ENCODE results near the gene SMG6. TPM values are rescaled to one million over a fixed set of nuclear protein-coding genes. Genes with fewer than 3 reads are reported as not detected.

SMG6 gene
- 10 to 100 TPM; 27.1 to 32.1 (median 28.0) TPM for polyA plus RNA-seq (ENCODE audit: insufficient read length in 3 of 3)
- long read RNA-seq, donor 1, transcript SMG6-215 (1 exons, 2,419 nt): major isoform, 9 of 9 reads
- long read RNA-seq, donor 1, partial matches to known transcripts: 0 of 9 reads
- long read RNA-seq, donor 1, other reads (novel, unspliced or antisense): 0 of 9 reads
- long read RNA-seq, donor 2, transcript SMG6-215 (1 exons, 2,419 nt): major isoform, 19 of 19 reads
- long read RNA-seq, donor 2, partial matches to known transcripts: 0 of 19 reads
- long read RNA-seq, donor 2, other reads (novel, unspliced or antisense): 0 of 19 reads
- long read RNA-seq, donor 3, transcript SMG6-215 (1 exons, 2,419 nt): major isoform, 12 of 35 reads
- long read RNA-seq, donor 3, partial matches to known transcripts: 8 of 35 reads
- long read RNA-seq, donor 3, other reads (novel, unspliced or antisense): 15 of 35 reads
- long read RNA-seq, donor 4, full-length matches to known transcripts: 12 of 12 reads
- long read RNA-seq, donor 4, partial matches to known transcripts: 0 of 12 reads
- long read RNA-seq, donor 4, other reads (novel, unspliced or antisense): 0 of 12 reads
- long read RNA-seq, donor 5: 0 reads
- long read RNA-seq, donor 6, transcript SMG6-215 (1 exons, 2,419 nt): major isoform, 24 of 63 reads
- long read RNA-seq, donor 6, partial matches to known transcripts: 39 of 63 reads
- long read RNA-seq, donor 6, other reads (novel, unspliced or antisense): 0 of 63 reads
- long read RNA-seq, donor 7, transcript SMG6-215 (1 exons, 2,419 nt): major isoform, 10 of 25 reads
- long read RNA-seq, donor 7, partial matches to known transcripts: 14 of 25 reads
- long read RNA-seq, donor 7, other reads (novel, unspliced or antisense): 0 of 25 reads
- long read RNA-seq, donor 8: 0 reads
- long read RNA-seq, donor 9, transcript SMG6-215 (1 exons, 2,419 nt): major isoform, 15 of 20 reads
- long read RNA-seq, donor 9, partial matches to known transcripts: 5 of 20 reads
- long read RNA-seq, donor 9, other reads (novel, unspliced or antisense): 0 of 20 reads
- long read RNA-seq, donor 10, transcript SMG6-215 (1 exons, 2,419 nt): major isoform, 10 of 10 reads
- long read RNA-seq, donor 10, partial matches to known transcripts: 0 of 10 reads
- long read RNA-seq, donor 10, other reads (novel, unspliced or antisense): 0 of 10 reads
- long read RNA-seq, donor 11, transcript SMG6-215 (1 exons, 2,419 nt): major isoform, 11 of 24 reads
- long read RNA-seq, donor 11, partial matches to known transcripts: 13 of 24 reads
- long read RNA-seq, donor 11, other reads (novel, unspliced or antisense): 0 of 24 reads
- long read RNA-seq, donor 12, transcript SMG6-215 (1 exons, 2,419 nt): major isoform, 11 of 11 reads
- long read RNA-seq, donor 12, partial matches to known transcripts: 0 of 11 reads
- long read RNA-seq, donor 12, other reads (novel, unspliced or antisense): 0 of 11 reads
- long read RNA-seq, donor 13: 0 reads
- long read RNA-seq, donor 14, transcript SMG6-215 (1 exons, 2,419 nt): major isoform, 7 of 7 reads
- long read RNA-seq, donor 14, partial matches to known transcripts: 0 of 7 reads
- long read RNA-seq, donor 14, other reads (novel, unspliced or antisense): 0 of 7 reads
- long read RNA-seq, donor 15, transcript SMG6-215 (1 exons, 2,419 nt): major isoform, 10 of 23 reads
- long read RNA-seq, donor 15, partial matches to known transcripts: 13 of 23 reads
- long read RNA-seq, donor 15, other reads (novel, unspliced or antisense): 0 of 23 reads
- long read RNA-seq, donor 16, full-length matches to known transcripts: 34 of 95 reads
- long read RNA-seq, donor 16, partial matches to known transcripts: 35 of 95 reads
- long read RNA-seq, donor 16, other reads (novel, unspliced or antisense): 26 of 95 reads

DNA sequence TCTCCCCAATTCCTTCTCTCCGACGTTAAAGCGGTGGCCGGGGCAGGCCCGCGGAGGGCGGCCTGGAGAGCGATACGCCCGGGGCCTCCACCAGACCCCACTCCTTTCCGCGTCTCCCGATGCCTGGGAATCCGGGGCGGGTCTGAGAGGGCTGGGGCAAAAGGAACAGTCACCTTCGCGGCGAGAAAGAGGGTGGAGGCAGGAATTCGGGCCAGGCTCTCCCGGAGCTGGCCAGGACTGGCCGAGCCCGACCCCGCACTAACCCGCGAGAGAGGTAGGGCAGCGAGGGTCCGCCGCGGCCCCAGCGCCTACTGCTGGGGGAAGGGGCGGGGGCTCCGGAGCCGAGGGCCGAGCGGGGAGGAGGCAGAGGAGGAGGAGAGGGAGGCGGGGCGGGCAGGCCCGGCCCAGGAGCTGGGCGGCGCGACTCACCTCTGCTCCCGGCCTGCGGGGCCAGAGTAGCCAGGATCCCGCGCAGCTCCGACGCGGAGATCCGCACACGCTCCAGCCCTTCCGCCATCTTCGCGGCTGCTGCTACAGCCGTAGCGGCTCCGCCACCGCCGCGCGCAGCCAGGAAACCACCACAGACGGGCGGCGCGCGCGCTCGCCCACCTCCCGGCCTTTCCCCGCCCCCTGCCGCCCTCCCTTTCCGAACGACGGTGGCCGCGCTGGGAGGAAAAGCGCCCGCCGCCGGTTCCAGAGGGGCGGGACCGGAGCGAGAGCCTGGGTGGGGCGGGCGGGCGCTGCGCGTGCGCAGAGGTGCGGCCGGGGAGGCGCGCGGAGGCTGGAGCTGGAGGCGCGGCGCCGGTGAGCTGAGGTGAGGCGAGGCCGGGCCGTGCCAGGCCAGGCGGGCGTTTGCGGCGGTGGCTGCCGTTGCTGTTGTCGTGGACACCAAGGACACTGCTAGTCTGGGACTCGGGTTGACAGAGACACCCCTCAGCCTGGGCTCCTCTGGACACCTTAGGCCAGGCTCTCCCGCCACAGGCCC, at the start of gene SMG6, which contains the start of gene SRR:
TSS of gene SMG6 (minus strand) at position 582 of the 985 bp plus-strand sequence. CDS start at position 517, 65 bp downstream.
TSS of gene SRR (plus strand) at position 747 of the 985 bp plus-strand sequence. CDS start 11,611 bp downstream, outside the sequence.
- peak; percentile 71 to 93 (median 87) for DNase-seq (ENCODE audit: extremely low read depth in 1 of 11, low read depth in 9 of 11, low spot score in 4 of 11)

DNA sequence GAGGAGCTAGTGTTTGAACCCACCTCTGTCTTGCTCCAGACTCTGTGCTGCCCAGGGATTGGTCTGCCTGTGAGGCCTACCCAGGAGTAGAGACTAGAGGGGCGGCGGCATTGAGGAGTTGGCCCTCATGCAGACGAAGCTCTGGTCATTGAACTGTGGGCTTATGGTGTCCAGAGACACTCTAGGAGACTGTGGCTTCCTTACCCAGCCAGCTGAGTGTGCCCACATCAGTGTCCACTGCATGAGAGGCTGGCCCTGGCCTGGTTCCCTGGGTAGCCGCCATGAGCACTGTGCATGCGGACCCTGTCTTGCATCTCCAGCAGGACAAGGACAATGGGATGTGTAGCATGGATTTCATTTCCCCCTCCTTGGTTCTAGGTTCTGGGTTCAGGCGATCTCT, 47.7 kb upstream of the SMG6 start:
- no peak for DNase-seq (ENCODE audit: extremely low read depth in 1 of 11, low read depth in 9 of 11, low spot score in 4 of 11)

DNA sequence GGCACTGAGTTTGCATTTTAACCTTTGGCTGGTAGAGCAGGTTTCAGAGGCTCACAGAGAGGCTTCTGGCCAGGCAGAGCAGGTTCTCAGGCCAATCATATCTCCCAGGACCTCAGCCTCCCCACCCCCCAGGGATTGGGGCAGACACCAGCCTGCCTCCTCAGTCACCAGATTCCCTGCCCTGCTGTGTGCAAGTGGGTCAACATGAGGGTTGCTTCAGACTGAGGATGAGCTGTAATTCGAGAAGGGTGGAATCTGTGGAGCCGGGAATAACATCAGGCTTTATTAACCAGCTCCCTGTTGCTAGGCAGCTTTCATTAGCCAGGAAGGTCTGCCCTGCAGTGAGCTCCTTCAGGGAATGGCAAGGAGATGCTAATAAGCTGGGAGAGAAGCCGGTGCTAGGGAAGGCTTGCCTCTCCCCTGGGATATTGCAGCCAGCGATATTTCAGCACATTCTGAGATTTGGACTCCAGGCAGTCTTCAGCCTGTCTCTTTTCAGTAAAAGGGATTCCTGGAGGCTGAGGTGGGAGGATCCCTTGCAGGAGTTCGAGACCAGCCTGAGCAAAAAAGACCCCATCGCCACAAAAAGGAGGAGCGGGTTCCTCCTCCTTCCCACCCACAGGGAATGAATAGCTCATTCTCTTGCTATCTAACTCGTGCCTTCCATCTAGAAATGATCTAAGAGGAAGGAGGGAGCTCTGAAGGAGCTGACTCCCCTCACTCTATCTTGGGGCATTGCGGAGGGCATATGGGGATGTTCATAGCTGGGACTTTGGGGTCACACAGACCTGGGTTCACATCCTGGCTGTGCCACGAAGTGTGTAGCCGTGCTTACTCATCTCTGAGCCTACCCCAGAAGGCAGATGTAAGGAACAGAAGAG, 44.5 kb upstream of the SMG6 start:
- DNase-seq (ENCODE audit: extremely low read depth in 1 of 11, low read depth in 9 of 11, low spot score in 4 of 11): peak in 5 of 11 donors; percentile 40 to 75 (median 68)

DNA sequence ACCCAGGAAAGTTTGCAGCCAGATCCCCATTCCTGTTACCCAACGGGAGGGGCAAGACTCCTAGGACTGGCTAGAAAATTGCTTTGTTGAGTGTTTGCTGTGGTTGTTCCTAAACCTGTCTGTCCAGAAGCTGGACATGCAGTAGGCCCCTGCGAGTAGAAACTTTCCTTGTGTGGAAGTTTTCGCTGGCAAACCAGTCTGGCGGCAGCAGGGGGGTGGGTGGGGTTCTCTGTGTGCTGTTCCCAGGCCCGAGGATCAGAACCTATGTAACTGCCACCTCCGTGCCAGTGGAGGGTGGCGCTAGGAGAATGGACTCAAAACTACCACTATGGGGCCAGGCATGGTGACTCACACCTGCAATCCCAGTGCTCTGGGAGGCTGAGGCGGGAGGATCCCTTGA, 42.9 kb upstream of the SMG6 start:
- no peak for DNase-seq (ENCODE audit: extremely low read depth in 1 of 11, low read depth in 9 of 11, low spot score in 4 of 11)

DNA sequence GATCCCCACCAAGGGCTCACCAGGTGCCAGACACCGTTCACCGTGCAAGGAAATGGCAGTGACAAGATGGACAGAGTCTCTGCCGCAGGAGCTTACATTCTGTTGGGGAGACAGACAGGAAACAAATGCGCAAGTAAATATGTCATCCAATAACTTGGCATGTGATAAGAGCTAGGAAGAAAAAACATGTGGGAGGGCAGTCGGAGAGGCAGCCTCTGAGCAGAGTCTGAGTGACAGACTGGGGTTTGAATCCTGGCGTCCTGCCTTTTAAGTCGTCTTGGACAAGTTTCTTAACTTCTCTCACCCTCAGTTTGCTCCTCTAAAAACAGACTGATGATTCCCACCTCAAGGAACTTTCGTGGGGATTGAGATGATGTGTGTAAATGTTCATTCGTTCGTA, 40.9 kb upstream of the SMG6 start:
- no peak for DNase-seq (ENCODE audit: extremely low read depth in 1 of 11, low read depth in 9 of 11, low spot score in 4 of 11)

DNA sequence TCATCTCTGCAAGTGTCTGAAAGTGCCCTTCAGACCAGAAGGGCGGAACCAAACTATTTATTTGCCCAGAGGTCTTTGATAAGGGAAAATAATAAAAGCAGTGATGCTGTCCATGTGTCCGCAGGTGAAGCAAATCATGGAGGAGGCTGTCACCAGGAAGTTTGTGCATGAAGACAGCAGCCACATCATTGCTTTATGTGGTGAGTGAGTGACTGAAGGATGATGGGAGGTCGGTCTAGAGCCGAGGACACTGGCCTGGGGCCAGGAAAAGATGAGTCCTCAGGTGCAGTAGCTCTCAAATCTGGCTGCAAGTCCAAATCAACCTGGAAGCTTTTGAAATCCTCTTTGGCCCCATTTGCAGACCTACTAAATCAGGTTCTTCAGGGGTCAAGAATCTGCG, 39.8 kb upstream of the SMG6 start:
- no peak for DNase-seq (ENCODE audit: extremely low read depth in 1 of 11, low read depth in 9 of 11, low spot score in 4 of 11)

DNA sequence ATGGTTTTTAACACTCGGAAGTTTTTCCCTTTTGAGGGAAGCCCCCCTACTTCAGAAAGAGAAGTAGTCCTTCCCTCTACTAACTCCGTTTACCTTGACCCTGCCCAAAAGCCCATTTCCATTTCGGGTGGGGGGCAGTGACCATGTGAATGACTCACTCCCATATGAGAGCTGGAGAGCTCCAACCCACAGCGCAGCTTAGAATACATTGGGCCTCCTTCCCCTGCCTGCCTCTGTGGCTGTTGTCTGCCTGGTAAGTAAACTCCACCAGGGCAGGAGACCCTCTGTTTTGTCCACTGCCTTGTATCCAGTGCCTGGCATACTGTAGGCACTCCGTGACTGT, 34.7 kb upstream of the SMG6 start:
- no peak for DNase-seq (ENCODE audit: extremely low read depth in 1 of 11, low read depth in 9 of 11, low spot score in 4 of 11)

DNA sequence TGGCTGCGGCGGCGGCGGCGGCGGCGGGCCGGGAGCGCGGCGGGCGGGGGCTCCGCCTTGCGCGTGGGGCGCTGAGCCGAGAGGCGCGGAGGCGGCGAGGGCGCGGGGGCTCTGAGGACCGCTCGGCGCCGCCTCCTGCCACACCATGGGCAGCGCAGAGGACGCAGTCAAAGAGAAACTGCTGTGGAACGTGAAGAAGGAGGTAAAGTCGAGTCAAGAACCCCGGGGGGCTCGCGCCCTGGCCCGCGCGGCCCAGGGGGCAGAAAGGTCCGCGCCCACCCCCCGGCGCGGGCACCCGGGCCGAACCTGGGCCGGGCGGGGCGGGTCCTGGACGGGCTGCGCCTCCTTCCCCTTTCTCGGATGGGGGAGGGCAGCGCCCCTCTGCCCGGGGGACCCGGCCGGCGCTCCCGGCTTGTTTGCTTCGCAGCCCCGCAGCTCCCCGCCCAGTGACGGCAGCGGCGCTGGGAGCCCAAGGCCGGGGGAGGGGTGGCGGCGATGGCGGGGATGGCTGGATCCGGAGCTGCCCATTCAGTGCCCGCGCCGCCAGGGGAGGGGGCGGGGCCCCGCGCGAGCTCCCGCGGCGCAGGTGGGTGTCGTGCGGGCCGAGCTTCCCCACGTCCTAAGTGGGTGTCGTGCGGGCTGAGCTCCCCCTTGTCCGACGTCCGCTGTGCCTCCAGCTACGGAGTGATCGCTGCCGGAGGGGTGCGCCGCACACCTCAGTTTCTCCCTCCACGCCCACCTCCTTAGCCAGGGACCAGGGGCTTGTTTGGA, 34.1 kb upstream of the SMG6 start:
- peak in 2 of 11 donors; percentile 29 to 56 for DNase-seq (ENCODE audit: extremely low read depth in 1 of 11, low read depth in 9 of 11, low spot score in 4 of 11)

DNA sequence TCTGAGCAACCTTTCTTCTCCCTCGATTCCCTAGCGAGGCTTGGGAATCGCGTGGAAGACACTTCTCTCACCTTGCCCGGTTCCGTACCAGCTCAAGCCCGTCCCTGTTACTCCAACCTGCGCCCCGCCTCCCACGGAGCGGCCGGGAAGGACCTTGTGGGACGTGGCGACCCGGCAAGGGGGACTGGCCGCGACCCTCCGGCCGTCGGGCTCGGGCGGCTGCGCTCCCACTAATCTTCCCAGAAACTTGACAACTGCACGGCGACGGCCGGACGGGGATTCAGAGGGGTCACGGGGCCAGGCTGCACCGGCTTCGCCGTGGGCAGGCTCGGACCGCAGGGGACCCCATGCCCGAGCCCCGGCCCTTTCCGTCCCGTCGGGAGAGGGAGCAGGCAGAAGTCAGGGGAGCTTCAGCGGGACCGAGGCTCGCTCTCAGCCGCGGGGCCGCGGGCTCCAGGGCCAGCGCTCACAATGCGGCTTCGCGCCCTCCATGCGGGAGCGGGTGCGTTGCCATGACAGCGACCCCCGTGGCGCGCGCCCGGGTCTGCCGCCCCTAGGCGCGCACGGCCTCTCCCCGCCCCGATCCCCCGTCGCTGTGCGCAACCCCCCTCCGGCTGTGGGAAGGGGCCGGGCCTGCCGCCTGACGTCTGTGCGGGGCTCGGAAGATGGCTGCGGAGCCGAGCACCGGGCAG, 33.4 kb upstream of the SMG6 start, which contains the start of gene SGSM2:
TSS of gene SGSM2 (plus strand) at position 650 of the 692 bp plus-strand sequence. CDS start 188 bp downstream, outside the sequence.
- peak in 2 of 11 donors; percentile 44 to 63 for DNase-seq (ENCODE audit: extremely low read depth in 1 of 11, low read depth in 9 of 11, low spot score in 4 of 11)

DNA sequence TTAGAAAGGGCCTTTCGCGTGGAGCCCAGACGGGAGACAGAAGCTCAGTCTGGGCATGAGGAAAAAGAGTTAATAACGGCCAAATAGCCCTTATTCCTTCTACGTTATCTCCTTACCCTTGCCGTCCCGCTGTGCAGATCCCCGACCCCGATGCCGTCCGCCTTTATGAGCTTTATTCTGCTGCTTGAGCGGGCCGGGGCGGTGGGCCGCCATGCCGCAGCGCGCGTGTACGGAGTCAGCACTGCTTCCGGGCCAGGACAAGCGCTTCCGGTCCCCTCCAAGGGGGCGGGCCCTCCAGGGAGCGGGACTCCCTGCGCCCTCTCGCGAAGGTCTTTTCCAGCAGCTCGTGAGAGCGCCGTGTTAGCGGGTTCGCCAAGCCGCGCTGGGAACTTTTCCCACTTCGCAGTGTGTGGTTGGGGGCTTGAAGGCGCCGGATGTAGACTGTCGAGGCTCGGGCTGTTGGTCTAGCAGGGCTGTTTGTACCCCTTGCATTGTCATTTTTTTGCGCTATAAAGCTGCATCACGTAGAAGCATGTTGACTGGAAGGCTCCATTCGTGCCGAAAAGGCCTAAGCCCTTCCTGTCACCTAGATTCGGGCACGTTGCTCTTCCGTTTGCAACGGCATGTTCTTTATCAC, 32.7 kb upstream of the SMG6 start, which contains the start of gene TSR1:
TSS of gene TSR1 (minus strand) at position 243 of the 637 bp plus-strand sequence. CDS start at position 213, 30 bp downstream.
- DNase-seq (ENCODE audit: extremely low read depth in 1 of 11, low read depth in 9 of 11, low spot score in 4 of 11): peak in 10 of 11 donors; percentile 72 to 92 (median 86)

DNA sequence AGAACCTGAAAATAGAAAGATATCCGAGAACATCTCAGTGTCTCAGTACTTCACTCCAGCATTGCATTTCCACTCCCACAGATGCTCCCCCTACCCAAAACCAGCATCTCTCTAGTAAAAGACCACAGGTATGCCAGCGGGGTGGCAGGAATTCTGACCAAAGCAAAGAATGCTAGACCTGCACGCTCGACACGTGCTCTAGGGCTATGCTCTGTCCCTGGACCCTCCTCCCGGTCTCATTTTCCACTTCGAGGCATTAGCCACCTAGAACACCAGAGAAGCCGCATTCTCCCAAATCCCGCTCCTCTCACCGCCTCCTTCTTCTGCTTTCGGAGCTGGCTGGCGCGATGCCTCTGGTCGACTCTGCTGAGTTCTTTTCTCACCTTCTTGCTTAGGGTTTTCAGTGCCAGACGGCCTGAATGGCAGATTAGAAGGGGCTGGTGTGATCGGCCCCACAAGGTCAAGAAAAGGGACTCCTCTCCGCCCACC, 32.2 kb upstream of the SMG6 start:
- DNase-seq (ENCODE audit: extremely low read depth in 1 of 11, low read depth in 9 of 11, low spot score in 4 of 11): no peak

DNA sequence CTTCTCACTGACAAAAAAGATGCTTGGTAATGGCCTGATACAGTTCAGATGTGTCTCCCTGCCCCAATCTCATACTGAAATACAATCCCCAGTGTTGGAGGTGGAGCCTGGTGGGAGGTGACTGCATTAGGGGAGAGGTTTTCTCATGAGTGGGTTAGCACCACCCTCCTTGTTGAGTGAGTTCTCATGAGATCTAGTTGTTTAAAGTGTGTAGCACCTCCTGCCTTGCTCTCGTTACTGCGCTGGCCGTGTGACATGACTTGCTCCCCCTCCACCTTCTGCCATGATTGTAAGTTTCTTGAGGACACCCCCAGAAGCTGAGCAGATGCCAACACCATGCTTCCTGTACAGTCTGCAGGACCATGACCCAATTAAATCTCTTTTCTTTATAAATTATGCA, 27.7 kb upstream of the SMG6 start:
- no peak for DNase-seq (ENCODE audit: extremely low read depth in 1 of 11, low read depth in 9 of 11, low spot score in 4 of 11)

DNA sequence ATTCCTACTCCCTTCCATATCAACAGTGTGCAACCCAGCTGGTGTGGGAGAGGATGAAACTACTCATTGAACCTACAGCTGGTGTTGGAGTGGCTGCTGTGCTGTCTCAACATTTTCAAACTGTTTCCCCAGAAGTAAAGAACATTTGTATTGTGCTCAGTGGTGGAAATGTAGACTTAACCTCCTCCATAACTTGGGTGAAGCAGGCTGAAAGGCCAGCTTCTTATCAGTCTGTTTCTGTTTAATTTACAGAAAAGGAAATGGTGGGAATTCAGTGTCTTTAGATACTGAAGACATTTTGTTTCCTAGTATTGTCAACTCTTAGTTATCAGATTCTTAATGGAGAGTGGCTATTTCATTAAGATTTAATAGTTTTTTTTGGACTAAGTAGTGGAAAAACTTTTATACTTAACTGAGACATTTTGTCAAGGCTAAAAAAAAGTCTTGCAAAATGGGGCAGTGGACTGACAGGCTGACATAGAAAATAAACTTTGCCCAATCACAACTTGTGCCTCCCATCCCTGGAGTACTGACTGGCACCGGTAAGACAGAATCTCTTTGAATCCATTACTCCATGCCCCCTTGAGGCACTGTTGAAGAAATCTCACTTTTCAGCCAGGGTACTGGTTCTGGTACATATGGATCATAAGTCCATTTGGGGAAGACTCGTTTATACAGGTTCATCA, 20.2 kb upstream of the SMG6 start:
- DNase-seq (ENCODE audit: extremely low read depth in 1 of 11, low read depth in 9 of 11, low spot score in 4 of 11): no peak
